Measurements from ENCODE around the gene SYNDIG1. TPM values are rescaled to one million over a fixed set of nuclear protein-coding genes. Genes with fewer than 3 reads are reported as not detected.

SYNDIG1 gene
- total and polyA plus RNA-seq, 2 donors (not counting 1 experiment from before 2014, with no cell fraction given): not detected

GRCh38 chr20:24493181-24493580 is 23.8 kb downstream of the SYNDIG1 start:
- intact Hi-C loops (cut with micrococcal nuclease): no loop called here
- TF ChIP-seq CTCF (IDR thresholded peaks at IDR 0.05) (no peak), EZH2 (IDR thresholded peaks at IDR 0.05; ENCODE audit: borderline replicate concordance, insufficient read depth, low read depth, low read length, poor library complexity, severe bottlenecking) (no peak)

GRCh38 chr20:24493661-24494459 is 24.4 kb downstream of the SYNDIG1 start:
- ChIA-PET CTCF (no interaction called here), POLR2A (no interaction called here)
- Mint-ChIP-seq H3K27me3 (no peaks in the 10 kb centered on the region), H3K27ac (no peak overlapping the region), H3K4me3 (no peak overlapping the region), H3K9me3 (ENCODE audit: insufficient read depth) (no peaks in the 10 kb centered on the region), H3K4me1 (no peaks in the 10 kb centered on the region)
- WGBS (ENCODE audit: insufficient coverage): 94% methylated on average over 20 of the region's 23 CpGs
- Histone ChIP-seq H3K27ac (ENCODE audit: low read length in 2 of 2) (no peak overlapping the region), H2AFZ (ENCODE audit: insufficient read depth, low read depth, low read length, poor library complexity, severe bottlenecking) (no peak overlapping the region), H3K4me1 (ENCODE audit: control insufficient read depth in 2 of 2, insufficient read depth in 2 of 2, low read length in 2 of 2) (no peaks in the 10 kb centered on the region), H3K79me2 (ENCODE audit: control insufficient read depth, insufficient read depth, low read length) (no peaks in the 10 kb centered on the region), H3K4me3 (ENCODE audit: control extremely low read depth in 1 of 5, extremely low read depth in 1 of 5, insufficient read depth in 1 of 5, low read depth in 2 of 5, low read length in 4 of 5) (no peak overlapping the region), H3K9me3 (ENCODE audit: control extremely low read depth in 1 of 3, control insufficient read depth in 2 of 3, insufficient read depth in 1 of 3, low read length in 2 of 3) (peaks cover 0 to 4% (median 0%) of the 10 kb centered on the region in 3 donors), H3K4me2 (replicated peaks; ENCODE audit: low read depth, low read length, poor library complexity, severe bottlenecking) (no peak overlapping the region), H3K36me3 (replicated peaks in 1 of 2; ENCODE audit: control extremely low read depth in 1 of 2, control insufficient read depth in 1 of 2, extremely low read depth in 1 of 2, insufficient read depth in 2 of 2, low read length in 1 of 2) (no peaks in the 10 kb centered on the region), H3K9ac (ENCODE audit: low read length) (no peak overlapping the region), H3K27me3 (replicated peaks in 1 of 4; ENCODE audit: control extremely low read depth in 1 of 4, control insufficient read depth in 3 of 4, insufficient read depth in 4 of 4, low read length in 3 of 4) (no peaks in the 10 kb centered on the region), H4K20me1 (ENCODE audit: control insufficient read depth, insufficient read depth, low read length, poor library complexity, severe bottlenecking) (no peaks in the 10 kb centered on the region)
- DNase-seq (no peak), ATAC-seq (ENCODE audit: low read depth) (no peak)
- no peak for TF ChIP-seq CTCF (IDR thresholded peaks at IDR 0.05)
- TF ChIP-seq EZH2 (IDR thresholded peaks at IDR 0.05; ENCODE audit: borderline replicate concordance, insufficient read depth, low read depth, low read length, poor library complexity, severe bottlenecking): no peak
- intact Hi-C loops (cut with micrococcal nuclease): no loop called here

More at GRCh38 chr20:24493181-24493580, 23.8 kb downstream of the SYNDIG1 start:
- Mint-ChIP-seq H3K9me3 (ENCODE audit: insufficient read depth) (no peaks in the 10 kb centered on the region), H3K4me1 (no peaks in the 10 kb centered on the region), H3K27ac (no peak overlapping the region), H3K27me3 (no peaks in the 10 kb centered on the region), H3K4me3 (no peak overlapping the region)
- Histone ChIP-seq H2AFZ (ENCODE audit: insufficient read depth, low read depth, low read length, poor library complexity, severe bottlenecking) (no peak overlapping the region), H3K27me3 (replicated peaks in 1 of 4; ENCODE audit: control extremely low read depth in 1 of 4, control insufficient read depth in 3 of 4, insufficient read depth in 4 of 4, low read length in 3 of 4) (no peaks in the 10 kb centered on the region), H3K4me3 (ENCODE audit: control extremely low read depth in 1 of 5, extremely low read depth in 1 of 5, insufficient read depth in 1 of 5, low read depth in 2 of 5, low read length in 4 of 5) (no peak overlapping the region), H3K27ac (ENCODE audit: low read length in 2 of 2) (no peak overlapping the region), H4K20me1 (ENCODE audit: control insufficient read depth, insufficient read depth, low read length, poor library complexity, severe bottlenecking) (no peaks in the 10 kb centered on the region), H3K79me2 (ENCODE audit: control insufficient read depth, insufficient read depth, low read length) (no peaks in the 10 kb centered on the region), H3K4me1 (ENCODE audit: control insufficient read depth in 2 of 2, insufficient read depth in 2 of 2, low read length in 2 of 2) (no peaks in the 10 kb centered on the region), H3K9ac (ENCODE audit: low read length) (no peak overlapping the region), H3K36me3 (replicated peaks in 1 of 2; ENCODE audit: control extremely low read depth in 1 of 2, control insufficient read depth in 1 of 2, extremely low read depth in 1 of 2, insufficient read depth in 2 of 2, low read length in 1 of 2) (no peaks in the 10 kb centered on the region), H3K4me2 (replicated peaks; ENCODE audit: low read depth, low read length, poor library complexity, severe bottlenecking) (no peak overlapping the region), H3K9me3 (ENCODE audit: control extremely low read depth in 1 of 3, control insufficient read depth in 2 of 3, insufficient read depth in 1 of 3, low read length in 2 of 3) (peaks cover 0 to 4% (median 0%) of the 10 kb centered on the region in 3 donors)
- DNase-seq: no peak
- ATAC-seq (ENCODE audit: low read depth): no peak
- ChIA-PET POLR2A (no interaction called here), CTCF (no interaction called here)
- 93% methylated on average over 2 of the region's 4 CpGs for WGBS (ENCODE audit: insufficient coverage)
